Choroid plexus epithelial cell (primary cell): ENCODE results near the gene ETHE1.
"Not testable (repeated sequence)": the region's sequence is repeated elsewhere in the genome, so short reads cannot be mapped to it uniquely, and the experiment has no call there.

ENCODE experiments used
- DNase-seq: peaks from one replicate; pipeline ENCODE4 v3.0.0-alpha.2; 2010; ENCODE audit warnings: low read depth
- H3K4me3 ChIP-seq: 2 replicates; pipeline ENCODE4 v1.5.1; 2011; ENCODE audit warnings: low read depth, mild to moderate bottlenecking, control low read depth, low read length, moderate library complexity
- CTCF ChIP-seq: conservative IDR thresholded peaks from 2 replicates; pipeline ENCODE4 v1.5.1; 2011; ENCODE audit warnings: low read depth, mild to moderate bottlenecking, control low read depth, inconsistent platforms, low read length, moderate library complexity

ETHE1 gene

GRCh38 chr19:43524922-43525835 is 1.8 kb downstream of the ETHE1 start:
- TF ChIP-seq CTCF, result no peak
- peak; percentile 37 for DNase-seq
- H3K4me3 ChIP-seq, result peak overlapping the region; percentile 94

GRCh38 chr19:43523696-43524095 is 3.3 kb downstream of the ETHE1 start:
- not testable (repeated sequence) for DNase-seq, H3K4me3 ChIP-seq

- no peak for TF ChIP-seq CTCF
- no peak overlapping the region for H3K4me3 ChIP-seq
- DNase-seq, result no peak
These were observed 4.1 kb downstream of the ETHE1 start for GRCh38 chr19:43522929-43523328.

GRCh38 chr19:43519436-43520088 is 7.4 kb downstream of the ETHE1 start:
- no peak overlapping the region for H3K4me3 ChIP-seq
- TF ChIP-seq CTCF, result peak; percentile 94
- peak; percentile 96 for DNase-seq

- no peak for DNase-seq
- no peak overlapping the region for H3K4me3 ChIP-seq
- TF ChIP-seq CTCF, result no peak
These were observed 8.9 kb downstream of the ETHE1 start for GRCh38 chr19:43518051-43518450.

GRCh38 chr19:43512399-43512798 is 14.6 kb downstream of the ETHE1 start:
- not testable (repeated sequence) for H3K4me3 ChIP-seq, DNase-seq

GRCh38 chr19:43511324-43511723 is 15.7 kb downstream of the ETHE1 start:
- H3K4me3 ChIP-seq, result no peak overlapping the region
- no peak for DNase-seq
- no peak for TF ChIP-seq CTCF

- DNase-seq, result no peak
- no peak overlapping the region for H3K4me3 ChIP-seq
- TF ChIP-seq CTCF, result no peak
These were observed 16.3 kb downstream of the ETHE1 start for GRCh38 chr19:43510713-43511112.
